ENCODE data around the gene RFX3.
"Not testable (repeated sequence)": the region's sequence is repeated elsewhere in the genome, so short reads cannot be mapped to it uniquely, and the experiment has no call there.

RFX3 gene

GRCh38 chr9:3321186-3321585, 204.6 kb downstream of the RFX3 start:
- no peak overlapping the region for H2AFZ ChIP-seq (ENCODE audit: low read depth)
- no peak overlapping the region for H3K4me2 ChIP-seq
- H3K27ac ChIP-seq: no peak overlapping the region
- no peak overlapping the region for H3K9ac ChIP-seq
- no peaks in the 10 kb centered on the region for H3K27me3 ChIP-seq (ENCODE audit: insufficient read depth, low read depth)
- no peaks in the 10 kb centered on the region for H4K20me1 ChIP-seq (ENCODE audit: insufficient read depth)
- no peak overlapping the region for H3K4me3 ChIP-seq (IDR thresholded peaks at IDR 0.05; ENCODE audit: insufficient read depth, low read depth, low read length)
- H3K79me2 ChIP-seq (ENCODE audit: insufficient read depth, low read depth): no peaks in the 10 kb centered on the region
- no peaks in the 10 kb centered on the region for H3K4me1 ChIP-seq (ENCODE audit: low read depth, poor library complexity, severe bottlenecking)
- no peaks in the 10 kb centered on the region for H3K36me3 ChIP-seq (ENCODE audit: insufficient read depth)
- no peak for TF ChIP-seq CTCF (conservative IDR thresholded peaks at IDR 0.05; ENCODE audit: low read depth, low read length)

DNA sequence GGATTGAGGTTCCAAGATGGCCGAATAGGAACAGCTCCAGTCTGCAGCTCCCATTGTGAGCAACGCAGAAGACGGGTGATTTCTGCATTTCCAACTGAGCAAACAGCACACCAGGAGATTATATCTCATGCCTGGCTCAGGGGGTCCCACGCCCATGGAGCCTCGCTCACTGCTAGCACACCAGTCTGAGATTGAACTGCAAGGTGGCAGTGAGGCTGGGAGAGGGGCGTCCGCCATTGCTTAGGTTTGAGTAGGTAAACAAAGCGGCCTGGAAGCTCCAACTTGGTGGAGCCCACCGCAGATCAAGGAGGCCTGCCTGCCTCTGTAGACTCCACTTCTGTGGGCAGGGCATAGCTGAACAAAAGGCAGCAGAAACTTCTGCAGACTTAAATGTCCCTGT, 213.2 kb downstream of the RFX3 start:
- H3K4me1 ChIP-seq (ENCODE audit: low read depth, poor library complexity, severe bottlenecking); H3K27ac ChIP-seq; H3K4me2 ChIP-seq; H2AFZ ChIP-seq (ENCODE audit: low read depth); H3K79me2 ChIP-seq (ENCODE audit: insufficient read depth, low read depth); H3K36me3 ChIP-seq (ENCODE audit: insufficient read depth); H3K4me3 ChIP-seq (IDR thresholded peaks at IDR 0.05; ENCODE audit: insufficient read depth, low read depth, low read length); H4K20me1 ChIP-seq (ENCODE audit: insufficient read depth); H3K27me3 ChIP-seq (ENCODE audit: insufficient read depth, low read depth); H3K9ac ChIP-seq: not testable (repeated sequence)

- Histone ChIP-seq H3K27me3 (ENCODE audit: insufficient read depth, low read depth) (no peaks in the 10 kb centered on the region), H3K4me1 (ENCODE audit: low read depth, poor library complexity, severe bottlenecking) (no peaks in the 10 kb centered on the region), H3K27ac (no peak overlapping the region), H3K79me2 (ENCODE audit: insufficient read depth, low read depth) (no peaks in the 10 kb centered on the region), H3K9ac (no peak overlapping the region), H3K4me3 (IDR thresholded peaks at IDR 0.05; ENCODE audit: insufficient read depth, low read depth, low read length) (no peak overlapping the region), H2AFZ (ENCODE audit: low read depth) (no peak overlapping the region), H3K4me2 (no peak overlapping the region), H3K36me3 (ENCODE audit: insufficient read depth) (no peaks in the 10 kb centered on the region), H4K20me1 (ENCODE audit: insufficient read depth) (no peaks in the 10 kb centered on the region)
- no peak for TF ChIP-seq CTCF (conservative IDR thresholded peaks at IDR 0.05; ENCODE audit: low read depth, low read length)
Measured at GRCh38 chr9:3308609-3309008, 217.2 kb downstream of the RFX3 start.

- H3K36me3 ChIP-seq (ENCODE audit: insufficient read depth); H3K27ac ChIP-seq; H3K4me1 ChIP-seq (ENCODE audit: low read depth, poor library complexity, severe bottlenecking); H4K20me1 ChIP-seq (ENCODE audit: insufficient read depth); H3K4me2 ChIP-seq; H3K4me3 ChIP-seq (IDR thresholded peaks at IDR 0.05; ENCODE audit: insufficient read depth, low read depth, low read length); H3K27me3 ChIP-seq (ENCODE audit: insufficient read depth, low read depth); H3K9ac ChIP-seq; H3K79me2 ChIP-seq (ENCODE audit: insufficient read depth, low read depth); H2AFZ ChIP-seq (ENCODE audit: low read depth): not testable (repeated sequence)
Measured at GRCh38 chr9:3304388-3304787, 221.4 kb downstream of the RFX3 start.

DNA sequence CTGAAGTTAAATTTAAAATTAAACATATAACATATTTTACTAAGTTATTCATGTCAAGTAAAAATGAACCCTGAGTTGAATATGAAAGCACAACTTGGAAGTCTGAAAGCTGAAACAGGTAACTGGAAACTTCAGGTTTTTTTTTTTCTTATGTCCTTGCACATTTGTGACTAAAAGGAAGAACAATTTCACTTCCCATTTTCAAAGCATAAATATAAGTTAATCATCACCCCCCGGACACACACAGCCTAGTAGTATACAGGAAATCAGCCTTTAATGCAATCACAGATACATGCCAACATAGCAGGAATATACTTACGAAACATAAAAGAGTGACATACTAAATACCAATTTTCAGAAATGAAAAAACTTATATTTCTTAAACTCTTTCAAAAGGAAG, 225.9 kb downstream of the RFX3 start:
- Histone ChIP-seq H3K4me2 (no peak overlapping the region), H3K36me3 (ENCODE audit: insufficient read depth) (no peaks in the 10 kb centered on the region), H3K27me3 (ENCODE audit: insufficient read depth, low read depth) (no peaks in the 10 kb centered on the region), H3K79me2 (ENCODE audit: insufficient read depth, low read depth) (no peaks in the 10 kb centered on the region), H4K20me1 (ENCODE audit: insufficient read depth) (no peaks in the 10 kb centered on the region), H3K27ac (no peak overlapping the region), H3K9ac (no peak overlapping the region), H3K4me3 (IDR thresholded peaks at IDR 0.05; ENCODE audit: insufficient read depth, low read depth, low read length) (no peak overlapping the region), H2AFZ (ENCODE audit: low read depth) (no peak overlapping the region), H3K4me1 (ENCODE audit: low read depth, poor library complexity, severe bottlenecking) (no peaks in the 10 kb centered on the region)
- TF ChIP-seq CTCF (conservative IDR thresholded peaks at IDR 0.05; ENCODE audit: low read depth, low read length): no peak

Data from KMS-11 (cell line).